ENCODE measurements around the gene NENF. TPM values are rescaled to one million over a fixed set of nuclear protein-coding genes. Genes with fewer than 3 reads are reported as not detected.
"Not testable (repeated sequence)": the region's sequence is repeated elsewhere in the genome, so short reads cannot be mapped to it uniquely, and the experiment has no call there.

Gene NENF
- 113 and 131 TPM in 2 replicates for total RNA-seq (2014; rRNA removed; shearing (Covaris generic))

GRCh38 chr1:212432661-212433576 lies at the start of gene NENF:
Gene NENF (plus strand): TSS chr1:212432920. CDS start chr1:212432944, 24 bp downstream.
- DNase-seq (ENCODE audit: low spot score), result peak; percentile 64

GRCh38 chr1:212386029-212386428 lies 46.7 kb upstream of the NENF start:
- no peak for DNase-seq (ENCODE audit: low spot score)

GRCh38 chr1:212388985-212389716 lies 43.6 kb upstream of the NENF start:
- DNase-seq (ENCODE audit: low spot score), result no peak

GRCh38 chr1:212395678-212396437 lies 36.9 kb upstream of the NENF start:
- not testable (repeated sequence) for DNase-seq (ENCODE audit: low spot score)

GRCh38 chr1:212396638-212397037 lies 36.1 kb upstream of the NENF start:
- no peak for DNase-seq (ENCODE audit: low spot score)

GRCh38 chr1:212397171-212397570 lies 35.5 kb upstream of the NENF start:
- DNase-seq (ENCODE audit: low spot score), result no peak

GRCh38 chr1:212401042-212401441 lies 31.7 kb upstream of the NENF start:
- DNase-seq (ENCODE audit: low spot score), result no peak

GRCh38 chr1:212401838-212402582 lies 30.7 kb upstream of the NENF start:
- peak; percentile 87 for DNase-seq (ENCODE audit: low spot score)

GRCh38 chr1:212402666-212403321 lies 29.9 kb upstream of the NENF start:
- DNase-seq (ENCODE audit: low spot score), result no peak

- DNase-seq (ENCODE audit: low spot score), result no peak
Observed at GRCh38 chr1:212410231-212410820, 22.4 kb upstream of the NENF start.

- DNase-seq (ENCODE audit: low spot score), result no peak
Observed at GRCh38 chr1:212412374-212412773, 20.3 kb upstream of the NENF start.

GRCh38 chr1:212413902-212414327 lies 18.8 kb upstream of the NENF start:
- no peak for DNase-seq (ENCODE audit: low spot score)

GRCh38 chr1:212414328-212415106 lies 18.2 kb upstream of the NENF start, which contains the start of gene PACC1:
Gene PACC1 (minus strand): TSS chr1:212414886. CDS start chr1:212414757, 129 bp downstream.
- DNase-seq (ENCODE audit: low spot score), result peak; percentile 85

GRCh38 chr1:212415107-212415841 lies 17.4 kb upstream of the NENF start:
- no peak for DNase-seq (ENCODE audit: low spot score)

- DNase-seq (ENCODE audit: low spot score), result no peak
Observed at GRCh38 chr1:212421165-212421564, 11.6 kb upstream of the NENF start.

GRCh38 chr1:212423879-212424278 lies 8.8 kb upstream of the NENF start:
- DNase-seq (ENCODE audit: low spot score), result no peak

- DNase-seq (ENCODE audit: low spot score), result no peak
Observed at GRCh38 chr1:212428496-212428895, 4.2 kb upstream of the NENF start.

- no peak for DNase-seq (ENCODE audit: low spot score)
Observed at GRCh38 chr1:212430416-212430815, 2.3 kb upstream of the NENF start.

- no peak for DNase-seq (ENCODE audit: low spot score)
Observed at GRCh38 chr1:212430955-212431394, 1.7 kb upstream of the NENF start.
